ENCODE measurements around the gene CNTNAP5.

- TF ChIP-seq CTCF (IDR thresholded peaks at IDR 0.05) (no peak), POLR2A (IDR thresholded peaks at IDR 0.05) (no peak)
Measured at GRCh38 chr2:124147552-124147951, 122.5 kb downstream of the CNTNAP5 start.
